CD4-positive, alpha-beta memory T cell (primary cell): ENCODE results near the gene GCAT. TPM values are rescaled to one million over a fixed set of nuclear protein-coding genes. Genes with fewer than 3 reads are reported as not detected.
"Not testable (repeated sequence)": the region's sequence is repeated elsewhere in the genome, so short reads cannot be mapped to it uniquely, and the experiment has no call there.

Source experiments
- CTCF ChIA-PET: fragments of 350-600 bp; sonication (Branson Sonifier 250); formaldehyde crosslinking; loops from one replicate; lab custom pipeline; 2021; ENCODE audit warnings: inconsistent platforms; ENCODE audit not compliant: partially characterized antibody; lab: Charles Lee
- POLR2A ChIA-PET: fragments of 350-600 bp; sonication (Branson Sonifier 250); formaldehyde crosslinking; loops from one replicate; lab custom pipeline; 2021; ENCODE audit not compliant: partially characterized antibody; lab: Charles Lee
- DNase-seq, 5 donors: peaks; one replicate each; pipeline versions ENCODE4 v3.0.0 to v3.0.0-alpha.2; 2020 to 2022; ENCODE audit warnings: mixed read lengths in 1 of 5
- H3K27ac ChIP-seq: one replicate; pipeline ENCODE4 v1.7.0; 2013; ENCODE audit warnings: low read depth, low read length
- H3K27me3 ChIP-seq: 2 replicates; pipeline ENCODE4 v1.7.0; 2013; ENCODE audit warnings: mild to moderate bottlenecking, low read length, moderate library complexity; ENCODE audit not compliant: insufficient read depth
- H3K36me3 ChIP-seq: 2 replicates; pipeline ENCODE4 v1.7.0; 2013; ENCODE audit warnings: mild to moderate bottlenecking, low read length, moderate library complexity; ENCODE audit not compliant: insufficient read depth
- H3K4me1 ChIP-seq: 2 replicates; pipeline ENCODE4 v1.7.0; 2013; ENCODE audit warnings: mild to moderate bottlenecking, low read length, moderate library complexity; ENCODE audit not compliant: insufficient read depth
- H3K4me3 ChIP-seq, 2 donors: one replicate each; pipeline ENCODE4 v1.7.0; 2013; ENCODE audit warnings: low read length in 2 of 2, mild to moderate bottlenecking in 1 of 2
- H3K9me3 ChIP-seq, 2 donors: one replicate each; pipeline ENCODE4 v1.7.0; 2013; ENCODE audit warnings: low read length in 2 of 2, control low read depth in 1 of 2; ENCODE audit not compliant: control insufficient read depth in 1 of 2
- H3K27ac Mint-ChIP-seq, 7 donors: one replicate each; pipeline ENCODE4 v1.8.0; 2020 to 2021; ENCODE audit warnings: mixed read lengths in 7 of 7, mild to moderate bottlenecking in 6 of 7, inconsistent platforms in 3 of 7, moderate library complexity in 3 of 7
- H3K27me3 Mint-ChIP-seq, 2 donors: one replicate each; pipeline ENCODE4 v1.8.0; 2020 to 2021; ENCODE audit warnings: mixed read lengths in 2 of 2
- H3K36me3 Mint-ChIP-seq, 2 donors: one replicate each; pipeline ENCODE4 v1.8.0; 2020 to 2021; ENCODE audit warnings: mixed read lengths in 2 of 2, inconsistent platforms in 1 of 2, mild to moderate bottlenecking in 1 of 2
- H3K4me1 Mint-ChIP-seq, 4 donors: one replicate each; pipeline ENCODE4 v1.8.0; 2020 to 2021; ENCODE audit warnings: mixed read lengths in 4 of 4, mild to moderate bottlenecking in 1 of 4
- H3K4me3 Mint-ChIP-seq, 8 donors: one replicate each; pipeline ENCODE4 v1.8.0; 2020 to 2021; ENCODE audit warnings: mixed read lengths in 8 of 8, mild to moderate bottlenecking in 7 of 8, moderate library complexity in 6 of 8, inconsistent platforms in 3 of 8
- H3K9me3 Mint-ChIP-seq, 8 donors: one replicate each; pipeline ENCODE4 v1.8.0; 2020 to 2021; ENCODE audit warnings: mixed read lengths in 8 of 8, mild to moderate bottlenecking in 5 of 8, inconsistent platforms in 3 of 8, moderate library complexity in 1 of 8
- intact Hi-C: fragments of 100-400 bp; cut with micrococcal nuclease; formaldehyde crosslinking; loops from one replicate; pipeline ENCODE4 v1.15.1; 2023
- polyA plus RNA-seq, 2 donors: library from polyadenylated mRNA; unstranded; fragments of 300-500 nt; fragmentation: Illumina TruSeq; gene quantifications; one replicate each; pipeline ENCODE4 v1.2.3, GENCODE V29; 2021
- total RNA-seq, 2 experiments: library from RNA; stranded (reverse); gene quantifications; one replicate each; pipeline ENCODE4 v1.2.3, GENCODE V29; 2021

GCAT gene
- total and polyA plus RNA-seq, 4 experiments from 2014 or later: 2.9 to 6.8 (median 3.9) TPM

DNA sequence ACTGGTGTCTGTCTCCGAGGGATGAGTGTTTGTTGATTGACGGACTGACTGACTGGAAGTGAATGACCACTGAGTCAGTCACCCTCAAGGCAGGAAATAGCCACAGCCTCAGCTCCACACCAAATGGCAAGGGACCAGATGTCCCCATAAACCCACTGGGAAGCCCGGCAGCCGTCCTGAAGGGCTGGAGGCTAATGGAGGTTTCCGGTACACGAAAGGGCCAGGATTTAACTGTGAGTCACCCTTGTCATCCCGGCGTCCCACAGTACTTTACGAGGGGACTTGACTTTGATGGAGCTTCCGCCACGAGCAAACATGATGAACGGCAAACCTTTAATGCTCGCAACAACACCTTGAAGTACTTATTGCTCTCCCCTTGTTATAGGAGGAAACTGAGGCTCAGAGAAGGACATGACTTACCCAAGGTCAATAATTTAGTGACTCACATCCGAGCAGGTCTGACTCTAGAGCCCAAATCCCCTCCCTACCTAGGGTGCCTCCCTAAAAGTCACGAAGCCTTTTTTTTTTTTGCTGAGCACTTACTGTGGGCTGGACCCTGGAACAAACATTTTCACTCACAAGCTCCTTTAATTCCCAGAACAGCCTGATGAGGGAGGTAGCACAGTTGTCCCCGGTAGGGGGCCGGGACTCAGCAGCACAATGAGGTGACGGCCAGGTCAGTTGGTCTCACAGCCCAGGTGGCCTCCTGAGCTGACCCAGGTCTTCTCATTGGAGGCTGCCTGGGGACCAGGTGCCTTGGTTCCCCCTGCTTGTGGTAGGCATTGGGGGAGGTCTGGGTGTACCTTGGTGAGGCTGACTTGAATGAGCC lies 25.2 kb upstream of the GCAT start:
- no peak overlapping the region for H3K27ac ChIP-seq
- Mint-ChIP-seq H3K27ac (no peak overlapping the region), H3K36me3 (no peaks in the 10 kb centered on the region), H3K4me3 (no peak overlapping the region), H3K27me3 (peaks cover 0 to 5% of the 10 kb centered on the region in 2 donors), H3K9me3 (no peaks in the 10 kb centered on the region), H3K4me1 (peaks cover 0 to 1% (median 0%) of the 10 kb centered on the region in 4 donors)
- intact Hi-C loops: no loop called here
- H3K4me3 ChIP-seq: no peak overlapping the region
- H3K27me3 ChIP-seq: no peaks in the 10 kb centered on the region
- H3K36me3 ChIP-seq: no peaks in the 10 kb centered on the region
- DNase-seq: no peak
- no peaks in the 10 kb centered on the region for H3K4me1 ChIP-seq
- no peaks in the 10 kb centered on the region for H3K9me3 ChIP-seq
- ChIA-PET POLR2A (no interaction called here), CTCF (interaction anchor here (0.8 to 1.4 kb wide), 2 partner anchors 25 to 36 kb away, joined by 3 read pairs; partner anchors contain the start of gene GCAT)

- no peak overlapping the region for H3K27ac Mint-ChIP-seq
- H3K27me3 Mint-ChIP-seq: peaks cover 0 to 5% of the 10 kb centered on the region in 2 donors
- H3K4me1 Mint-ChIP-seq: no peaks in the 10 kb centered on the region
- H3K9me3 Mint-ChIP-seq: no peaks in the 10 kb centered on the region
- ChIA-PET CTCF (no interaction called here), POLR2A (no interaction called here)
- intact Hi-C loops: no loop called here
- DNase-seq: no peak
- Histone ChIP-seq H3K9me3 (no peaks in the 10 kb centered on the region), H3K27me3 (no peaks in the 10 kb centered on the region), H3K27ac (no peak overlapping the region), H3K4me3 (no peak overlapping the region), H3K36me3 (no peaks in the 10 kb centered on the region), H3K4me1 (no peaks in the 10 kb centered on the region)
- no peak overlapping the region for H3K4me3 Mint-ChIP-seq
- no peaks in the 10 kb centered on the region for H3K36me3 Mint-ChIP-seq
Observed at GRCh38 chr22:37784829-37785495, 22.8 kb upstream of the GCAT start.

DNA sequence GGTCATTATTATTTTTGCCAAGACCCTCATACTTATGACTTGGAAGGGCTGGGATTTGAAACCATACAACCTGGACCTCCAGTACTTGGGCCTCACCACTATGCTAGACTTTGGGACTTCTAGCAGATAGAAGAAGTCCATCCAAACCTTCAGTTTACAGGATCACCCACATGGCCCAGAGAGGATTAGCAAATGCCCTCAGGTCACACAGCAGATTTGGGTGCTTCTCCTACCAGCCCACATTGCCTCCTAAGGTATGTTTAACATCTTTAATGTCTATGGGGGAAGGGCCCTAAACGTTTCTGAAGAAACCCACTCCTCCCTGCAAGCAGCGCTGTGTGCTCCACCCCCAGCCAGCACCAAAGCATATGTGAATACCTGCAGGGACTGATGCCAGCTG lies 17.5 kb upstream of the GCAT start:
- Histone ChIP-seq H3K36me3 (no peaks in the 10 kb centered on the region), H3K9me3 (no peaks in the 10 kb centered on the region), H3K27me3 (no peaks in the 10 kb centered on the region), H3K27ac (no peak overlapping the region), H3K4me1 (no peaks in the 10 kb centered on the region), H3K4me3 (no peak overlapping the region)
- no peak for DNase-seq
- H3K4me3 Mint-ChIP-seq: no peak overlapping the region
- H3K36me3 Mint-ChIP-seq: no peaks in the 10 kb centered on the region
- POLR2A ChIA-PET: no interaction called here
- H3K27me3 Mint-ChIP-seq: peaks cover 0 to 3% of the 10 kb centered on the region in 2 donors
- CTCF ChIA-PET: no interaction called here
- no peaks in the 10 kb centered on the region for H3K4me1 Mint-ChIP-seq
- H3K27ac Mint-ChIP-seq: no peak overlapping the region
- no peaks in the 10 kb centered on the region for H3K9me3 Mint-ChIP-seq
- intact Hi-C loops: no loop called here

DNA sequence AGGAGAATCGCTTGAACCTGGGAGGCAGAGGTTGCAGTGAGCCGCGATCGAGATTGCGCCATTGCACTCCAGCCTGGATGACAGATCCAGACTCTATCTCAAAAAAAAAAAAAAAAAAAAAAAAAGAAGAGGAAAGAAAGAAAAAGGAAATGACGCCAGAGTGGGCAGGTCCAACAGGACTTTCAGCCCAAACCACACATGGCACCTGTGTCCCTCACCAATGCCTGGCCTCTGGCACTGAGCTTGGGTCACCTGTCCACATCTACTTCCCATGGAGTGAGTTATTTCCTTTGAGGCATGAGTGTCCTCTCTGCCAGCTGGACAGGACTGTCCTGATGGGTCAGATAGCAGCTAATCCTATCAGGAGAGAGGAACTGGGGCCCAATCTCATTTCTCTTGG lies 15.2 kb upstream of the GCAT start:
- POLR2A ChIA-PET: no interaction called here
- H3K9me3 ChIP-seq: no peaks in the 10 kb centered on the region
- Mint-ChIP-seq H3K9me3 (no peaks in the 10 kb centered on the region), H3K4me1 (no peaks in the 10 kb centered on the region), H3K27me3 (no peaks in the 10 kb centered on the region), H3K27ac (no peak overlapping the region), H3K4me3 (no peak overlapping the region), H3K36me3 (no peaks in the 10 kb centered on the region)
- no peak overlapping the region for H3K4me3 ChIP-seq
- no peak for DNase-seq
- H3K27me3 ChIP-seq: no peaks in the 10 kb centered on the region
- H3K27ac ChIP-seq: no peak overlapping the region
- H3K36me3 ChIP-seq: no peaks in the 10 kb centered on the region
- no peaks in the 10 kb centered on the region for H3K4me1 ChIP-seq
- CTCF ChIA-PET: no interaction called here
- intact Hi-C loops: no loop called here

GRCh38 chr22:37794376-37794775 lies 13.4 kb upstream of the GCAT start:
- H3K9me3 ChIP-seq: no peaks in the 10 kb centered on the region
- ChIA-PET CTCF (no interaction called here), POLR2A (no interaction called here)
- no peak overlapping the region for H3K27ac ChIP-seq
- Mint-ChIP-seq H3K9me3 (no peaks in the 10 kb centered on the region), H3K4me1 (no peaks in the 10 kb centered on the region), H3K27ac (no peak overlapping the region), H3K4me3 (no peak overlapping the region), H3K36me3 (no peaks in the 10 kb centered on the region), H3K27me3 (peaks cover 0 to 2% of the 10 kb centered on the region in 2 donors)
- intact Hi-C loops: no loop called here
- DNase-seq: no peak
- no peaks in the 10 kb centered on the region for H3K27me3 ChIP-seq
- H3K4me3 ChIP-seq: no peak overlapping the region
- no peaks in the 10 kb centered on the region for H3K4me1 ChIP-seq
- H3K36me3 ChIP-seq: no peaks in the 10 kb centered on the region

GRCh38 chr22:37796079-37796478 lies 11.7 kb upstream of the GCAT start:
- Mint-ChIP-seq H3K27me3 (peaks cover 0 to 2% of the 10 kb centered on the region in 2 donors), H3K4me1 (no peaks in the 10 kb centered on the region), H3K9me3 (no peaks in the 10 kb centered on the region), H3K4me3 (no peak overlapping the region), H3K27ac (no peak overlapping the region), H3K36me3 (no peaks in the 10 kb centered on the region)
- ChIA-PET POLR2A (no interaction called here), CTCF (no interaction called here)
- H3K9me3 ChIP-seq: no peaks in the 10 kb centered on the region
- no peaks in the 10 kb centered on the region for H3K27me3 ChIP-seq
- H3K4me1 ChIP-seq: no peaks in the 10 kb centered on the region
- H3K27ac ChIP-seq: no peak overlapping the region
- intact Hi-C loops: no loop called here
- DNase-seq: no peak
- no peaks in the 10 kb centered on the region for H3K36me3 ChIP-seq
- H3K4me3 ChIP-seq: no peak overlapping the region

DNA sequence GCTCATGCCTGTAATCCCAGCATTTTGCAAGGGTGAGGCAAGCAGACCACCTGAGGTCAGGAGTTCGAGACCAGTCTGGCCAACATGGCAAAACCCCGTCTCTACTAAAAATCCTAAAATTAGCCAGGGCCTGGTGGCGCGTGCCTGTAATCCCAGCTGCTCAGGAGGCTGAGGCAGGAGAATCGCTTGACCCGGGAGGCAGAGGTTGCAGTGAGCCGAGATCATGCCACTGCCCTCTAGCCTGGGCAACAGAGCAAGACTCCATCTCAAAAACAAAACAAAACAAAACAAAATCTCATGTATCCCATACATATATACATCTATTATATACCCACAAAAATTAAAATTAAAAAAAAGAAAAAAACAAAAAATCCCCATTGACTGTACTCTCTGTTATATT lies 10.5 kb upstream of the GCAT start:
- H3K9me3 ChIP-seq, H3K4me1 ChIP-seq, H3K36me3 Mint-ChIP-seq, H3K36me3 ChIP-seq, H3K9me3 Mint-ChIP-seq, CTCF ChIA-PET, POLR2A ChIA-PET, H3K27ac Mint-ChIP-seq, intact Hi-C loops, H3K27me3 Mint-ChIP-seq, H3K4me1 Mint-ChIP-seq, H3K4me3 Mint-ChIP-seq, H3K4me3 ChIP-seq, DNase-seq, H3K27ac ChIP-seq, H3K27me3 ChIP-seq: not testable (repeated sequence)
